HG02642 (cell line): ENCODE measurements around the gene PRKCH.
A peak's percentile ranks its signal among the peaks of the same experiment; 100 is the strongest.
"Not testable (repeated sequence)": the region's sequence is repeated elsewhere in the genome, so short reads cannot be mapped to it uniquely, and the experiment has no call there.

Experiments used
- ATAC-seq: cut with Tn5 transposase; IDR thresholded peaks from one replicate; pipeline ENCODE4 v1.9.1; 2021; ENCODE audit warnings: mild to moderate bottlenecking; ENCODE audit not compliant: unreplicated experiment, poor library complexity

PRKCH gene

GRCh38 chr14:61517911-61518384, 196.6 kb downstream of the PRKCH start:
- no peak for ATAC-seq

- no peak for ATAC-seq
Observed at GRCh38 chr14:61518403-61518802, 197.0 kb downstream of the PRKCH start.

GRCh38 chr14:61519106-61519505, 197.7 kb downstream of the PRKCH start:
- ATAC-seq, result no peak

GRCh38 chr14:61519735-61520134, 198.4 kb downstream of the PRKCH start:
- no peak for ATAC-seq

- no peak for ATAC-seq
Observed at GRCh38 chr14:61520576-61520975, 199.2 kb downstream of the PRKCH start.

GRCh38 chr14:61521773-61522172, 200.4 kb downstream of the PRKCH start:
- ATAC-seq, result no peak

- ATAC-seq, result no peak
Observed at GRCh38 chr14:61523751-61524150, 202.4 kb downstream of the PRKCH start.

GRCh38 chr14:61524211-61524806, 202.9 kb downstream of the PRKCH start:
- no peak for ATAC-seq

- no peak for ATAC-seq
Observed at GRCh38 chr14:61524936-61525292, 203.5 kb downstream of the PRKCH start.

- peak; percentile 89 for ATAC-seq
Observed at GRCh38 chr14:61525293-61526011, 204.1 kb downstream of the PRKCH start.

GRCh38 chr14:61526405-61527312, 205.3 kb downstream of the PRKCH start:
- no peak for ATAC-seq

GRCh38 chr14:61527325-61528100, 206.1 kb downstream of the PRKCH start:
- ATAC-seq, result no peak

GRCh38 chr14:61528591-61529021, 207.2 kb downstream of the PRKCH start:
- ATAC-seq, result no peak

- not testable (repeated sequence) for ATAC-seq
Observed at GRCh38 chr14:61529360-61529759, 208.0 kb downstream of the PRKCH start.

GRCh38 chr14:61530296-61530695, 208.9 kb downstream of the PRKCH start:
- ATAC-seq, result no peak

- no peak for ATAC-seq
Observed at GRCh38 chr14:61530896-61531295, 209.5 kb downstream of the PRKCH start.

- no peak for ATAC-seq
Observed at GRCh38 chr14:61531465-61532122, 210.2 kb downstream of the PRKCH start.

- no peak for ATAC-seq
Observed at GRCh38 chr14:61532123-61532505, 210.7 kb downstream of the PRKCH start.

- no peak for ATAC-seq
Observed at GRCh38 chr14:61532763-61533162, 211.4 kb downstream of the PRKCH start.
